Measurements from ENCODE around the gene DNM3.
"Not testable (repeated sequence)": the region's sequence is repeated elsewhere in the genome, so short reads cannot be mapped to it uniquely, and the experiment has no call there.

Gene DNM3

GRCh38 chr1:172344444-172344843 lies 503.1 kb downstream of the DNM3 start:
- no peak for DNase-seq

- no peak for DNase-seq
Measured at GRCh38 chr1:172345077-172345476, 503.8 kb downstream of the DNM3 start.

GRCh38 chr1:172347416-172347815 lies 506.1 kb downstream of the DNM3 start:
- DNase-seq, result no peak

GRCh38 chr1:172350856-172351255 lies 509.6 kb downstream of the DNM3 start:
- no peak for DNase-seq

GRCh38 chr1:172351346-172351745 lies 510.0 kb downstream of the DNM3 start:
- DNase-seq, result no peak

- DNase-seq, result no peak
Measured at GRCh38 chr1:172351754-172352161, 510.5 kb downstream of the DNM3 start.

GRCh38 chr1:172352435-172352834 lies 511.1 kb downstream of the DNM3 start:
- DNase-seq, result no peak

- DNase-seq, result no peak
Measured at GRCh38 chr1:172354291-172355274, 513.3 kb downstream of the DNM3 start.

- no peak for DNase-seq
Measured at GRCh38 chr1:172356620-172357019, 515.3 kb downstream of the DNM3 start.

GRCh38 chr1:172357753-172358385 lies 516.6 kb downstream of the DNM3 start:
- no peak for DNase-seq

GRCh38 chr1:172359491-172359999 lies 518.2 kb downstream of the DNM3 start:
- DNase-seq, result peak; percentile 30 to 80

GRCh38 chr1:172360511-172360910 lies 519.2 kb downstream of the DNM3 start:
- DNase-seq, result peak; percentile 16 to 33

GRCh38 chr1:172360985-172361384 lies 519.7 kb downstream of the DNM3 start:
- no peak for DNase-seq

GRCh38 chr1:172363852-172364251 lies 522.6 kb downstream of the DNM3 start:
- no peak for DNase-seq

GRCh38 chr1:172371646-172372045 lies 530.3 kb downstream of the DNM3 start:
- not testable (repeated sequence) for DNase-seq

- no peak for DNase-seq
Measured at GRCh38 chr1:172373864-172374263, 532.6 kb downstream of the DNM3 start.

- DNase-seq, result no peak
Measured at GRCh38 chr1:172375211-172375631, 533.9 kb downstream of the DNM3 start.

- no peak for DNase-seq
Measured at GRCh38 chr1:172376431-172376830, 535.1 kb downstream of the DNM3 start.

- no peak for DNase-seq
Measured at GRCh38 chr1:172377565-172377964, 536.3 kb downstream of the DNM3 start.

- no peak for DNase-seq
Measured at GRCh38 chr1:172378109-172378760, 536.9 kb downstream of the DNM3 start.

- peak in 1 of 2 experiments; percentile 55 for DNase-seq
Measured at GRCh38 chr1:172380441-172381244, 539.3 kb downstream of the DNM3 start.

GRCh38 chr1:172381946-172382345 lies 540.6 kb downstream of the DNM3 start:
- DNase-seq, result no peak
